SH-SY5Y (cell line): ENCODE measurements around the gene SURF6.

Experiments
- GATA2 ChIP-seq: IDR thresholded peaks from 2 replicates; pipeline ENCODE4 v1.6.1; 2011; ENCODE audit warnings: mild to moderate bottlenecking, low read depth, low read length
- GATA3 ChIP-seq: IDR thresholded peaks from 2 replicates; pipeline ENCODE4 v1.6.1; 2011; ENCODE audit warnings: low read depth, mild to moderate bottlenecking, low read length, moderate library complexity

DNA sequence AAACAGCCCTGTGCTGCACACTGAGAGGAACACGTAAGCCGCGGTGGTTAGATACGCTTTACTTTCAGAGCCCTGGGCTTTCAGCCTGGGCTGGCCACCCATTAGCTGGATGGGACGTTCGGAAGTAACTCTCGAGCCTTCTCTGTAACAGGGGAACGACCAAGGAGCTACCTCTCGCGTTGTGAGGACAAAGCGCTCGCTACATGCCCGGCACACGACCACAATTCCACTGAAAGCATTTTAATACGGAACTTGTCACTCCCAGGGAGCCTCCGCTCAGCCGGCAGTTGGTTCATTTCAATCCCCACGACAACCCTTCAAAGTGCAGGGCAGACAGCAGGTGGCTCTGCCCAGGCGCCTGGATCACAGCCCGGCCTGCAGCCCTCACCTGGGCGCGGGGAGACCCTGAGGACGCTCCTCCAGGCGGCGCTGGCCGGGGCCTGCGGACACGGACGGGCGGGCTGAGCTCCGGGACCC, 19.9 kb upstream of the SURF6 start:
- no peak for TF ChIP-seq GATA3
- no peak for TF ChIP-seq GATA2
